ENCODE data around the gene SCYGR8.
A peak's percentile ranks its signal among the peaks of the same experiment; 100 is the strongest.
"Not testable (repeated sequence)": the region's sequence is repeated elsewhere in the genome, so short reads cannot be mapped to it uniquely, and the experiment has no call there.

Gene SCYGR8, protein sequence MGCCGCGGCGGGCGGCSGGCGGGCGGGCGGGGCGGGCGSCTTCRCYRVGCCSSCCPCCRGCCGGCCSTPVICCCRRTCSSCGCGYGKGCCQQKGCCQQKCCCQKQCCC

GRCh38 chr2:227745594-227745993 lies at the start of gene SCYGR8:
Gene SCYGR8, plus strand, starts transcription at chr2:227745894. Its CDS starts 0 bp downstream, at chr2:227745894.
- DNase-seq (ENCODE audit: low read depth in 3 of 3) = no peak

DNA sequence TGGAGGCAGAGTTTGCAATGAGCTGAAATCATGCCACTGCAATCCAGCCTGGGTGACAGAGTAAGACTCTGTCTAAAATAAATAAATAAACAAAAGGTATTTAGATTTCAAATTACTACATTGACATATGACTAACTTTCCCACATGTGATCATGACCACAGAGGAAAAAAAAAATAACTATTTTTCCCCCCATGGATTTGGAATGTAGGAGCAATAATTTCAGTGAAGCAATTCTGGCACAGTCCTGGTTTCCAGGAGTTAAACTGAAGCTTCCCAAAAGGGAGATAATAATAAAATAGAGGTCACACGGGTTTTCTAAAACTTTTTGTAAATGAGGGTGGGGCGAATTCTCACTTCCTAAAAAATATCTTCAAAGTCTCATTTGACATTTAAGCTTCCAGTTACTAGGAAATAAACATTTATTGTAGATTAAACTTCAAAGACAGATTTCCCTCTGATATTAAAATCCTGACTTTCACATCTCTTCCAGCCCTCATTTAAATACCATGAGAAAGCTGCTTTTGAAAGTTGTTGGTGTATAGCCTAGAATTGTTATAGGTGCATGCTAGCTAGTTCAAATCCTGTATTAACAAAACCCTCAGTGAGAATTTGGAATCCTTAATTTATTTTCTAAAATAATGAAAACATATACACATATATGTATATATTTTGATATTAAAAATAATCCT lies 48.6 kb upstream of the SCYGR8 start:
- DNase-seq (ENCODE audit: low read depth in 3 of 3) = no peak

DNA sequence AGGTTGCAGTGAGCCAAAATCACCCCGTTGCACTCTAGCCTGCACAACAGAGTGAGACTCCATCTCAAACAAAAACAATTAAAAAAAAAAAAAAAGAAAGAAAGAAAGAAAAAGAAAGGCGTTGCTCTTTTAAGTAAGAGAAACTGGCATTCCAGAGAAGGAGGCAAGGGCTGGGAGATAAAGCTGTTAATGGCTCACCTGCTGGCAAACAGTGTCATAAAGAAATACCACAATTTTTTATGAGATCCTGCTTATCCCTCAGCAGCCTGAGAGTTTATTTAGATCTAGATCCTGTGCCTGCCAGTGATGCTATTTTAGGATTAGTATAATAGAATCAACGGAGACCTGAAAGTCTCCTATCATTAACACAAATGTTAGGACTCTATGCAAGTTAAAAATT lies 44.1 kb upstream of the SCYGR8 start:
- no peak for DNase-seq (ENCODE audit: low read depth in 3 of 3)

- no peak for DNase-seq (ENCODE audit: low read depth in 3 of 3)
Observed at GRCh38 chr2:227703280-227703732, 42.4 kb upstream of the SCYGR8 start.

DNA sequence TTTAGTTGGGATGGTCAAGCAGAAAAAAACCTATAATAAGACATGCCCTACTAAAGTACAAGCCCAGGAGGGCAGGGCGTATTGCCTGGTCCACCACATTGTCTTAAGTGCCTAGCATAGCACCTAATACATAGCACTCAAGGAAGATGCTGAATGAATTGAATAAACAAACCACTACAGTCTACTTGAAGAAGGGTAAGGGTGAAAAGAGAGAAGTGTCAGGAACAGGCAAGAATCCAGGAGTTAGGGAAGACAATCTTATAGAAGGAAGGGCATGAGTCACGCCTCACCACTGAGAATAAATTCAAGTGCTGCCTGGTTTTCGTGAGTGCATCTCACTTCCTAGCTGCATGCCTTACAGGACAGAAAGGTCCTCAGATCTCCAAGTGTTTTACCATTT lies 41.7 kb upstream of the SCYGR8 start:
- DNase-seq (ENCODE audit: low read depth in 3 of 3) = no peak

DNA sequence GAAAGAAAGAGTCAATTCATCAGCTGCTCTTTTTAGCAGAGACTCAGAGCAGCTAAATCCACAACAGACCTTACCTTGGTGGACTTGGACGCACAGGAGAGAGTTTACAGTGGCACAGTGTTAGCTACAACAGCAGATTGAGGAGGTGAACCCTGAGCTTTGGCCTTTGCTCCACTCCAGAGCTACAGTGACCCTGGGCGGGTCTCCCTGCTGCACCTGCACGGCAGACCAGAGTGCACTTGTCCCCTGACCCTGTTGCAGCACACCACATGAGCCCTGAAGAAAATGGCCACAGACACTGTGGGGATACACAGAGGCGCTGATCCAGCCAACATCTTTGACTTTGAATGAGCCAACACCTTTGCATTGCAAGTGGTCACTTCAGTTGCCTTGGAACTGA lies 38.8 kb upstream of the SCYGR8 start:
- DNase-seq (ENCODE audit: low read depth in 3 of 3) = no peak

DNA sequence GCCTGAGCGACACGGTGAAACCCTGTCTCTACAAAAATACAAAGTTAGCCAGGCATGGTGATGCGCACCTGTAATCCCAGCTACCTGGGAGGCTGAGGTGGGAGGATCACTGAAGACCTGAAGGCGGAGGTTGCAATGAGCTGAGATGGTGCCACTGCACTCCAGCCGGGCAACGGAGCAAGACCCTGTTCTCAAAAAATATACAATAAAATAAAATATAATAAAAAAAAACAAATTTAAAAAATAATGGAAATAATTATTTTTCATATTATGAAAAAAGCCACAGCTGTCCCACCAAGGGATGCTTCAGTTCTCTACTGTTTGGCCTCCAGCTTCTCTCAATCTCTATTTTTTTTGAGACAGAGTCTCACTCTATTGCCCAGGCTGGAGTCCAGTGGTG lies 38.3 kb upstream of the SCYGR8 start:
- DNase-seq (ENCODE audit: low read depth in 3 of 3) = no peak

DNA sequence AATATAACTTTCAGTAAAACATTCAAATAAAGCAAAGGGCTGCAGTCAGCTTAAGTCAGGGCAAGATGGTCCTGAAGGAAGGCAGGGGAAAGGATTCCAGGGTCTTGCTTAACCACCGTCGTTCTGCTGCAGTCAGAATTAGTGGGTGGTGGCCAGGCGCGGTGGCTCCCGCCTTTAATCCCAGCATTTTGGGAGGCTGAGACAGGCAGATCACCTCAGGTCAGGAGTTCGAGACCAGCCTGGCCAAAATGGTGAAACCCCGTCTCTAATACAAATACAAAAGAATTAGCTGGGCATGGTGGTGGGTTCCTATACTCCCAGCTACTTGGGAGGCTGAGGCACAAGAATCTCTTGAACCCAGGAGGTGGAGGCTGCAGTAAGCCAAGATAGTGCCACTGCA lies 34.7 kb upstream of the SCYGR8 start:
- DNase-seq (ENCODE audit: low read depth in 3 of 3) = no peak

DNA sequence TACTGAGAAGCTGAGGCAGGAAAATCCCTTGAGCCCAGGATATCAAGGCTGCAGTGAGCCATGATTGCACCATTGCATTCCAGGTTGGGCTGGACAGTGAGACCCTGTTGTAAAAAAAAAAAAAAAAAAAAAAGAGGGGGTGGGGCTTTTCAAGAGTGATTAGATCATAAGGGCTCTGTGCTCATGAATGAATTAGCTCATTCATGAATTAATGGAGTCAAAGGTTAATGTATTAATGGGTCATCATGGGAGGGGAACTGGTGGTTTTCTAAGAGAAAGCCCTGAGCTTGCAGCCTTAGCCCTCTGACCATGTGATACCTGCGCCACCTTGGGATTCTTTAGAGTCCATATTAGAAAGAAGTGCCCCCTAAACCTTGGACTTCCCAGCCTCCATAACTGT lies 32.4 kb upstream of the SCYGR8 start:
- DNase-seq (ENCODE audit: low read depth in 3 of 3) = no peak

GRCh38 chr2:227716501-227716900 lies 29.2 kb upstream of the SCYGR8 start:
- no peak for DNase-seq (ENCODE audit: low read depth in 3 of 3)

DNA sequence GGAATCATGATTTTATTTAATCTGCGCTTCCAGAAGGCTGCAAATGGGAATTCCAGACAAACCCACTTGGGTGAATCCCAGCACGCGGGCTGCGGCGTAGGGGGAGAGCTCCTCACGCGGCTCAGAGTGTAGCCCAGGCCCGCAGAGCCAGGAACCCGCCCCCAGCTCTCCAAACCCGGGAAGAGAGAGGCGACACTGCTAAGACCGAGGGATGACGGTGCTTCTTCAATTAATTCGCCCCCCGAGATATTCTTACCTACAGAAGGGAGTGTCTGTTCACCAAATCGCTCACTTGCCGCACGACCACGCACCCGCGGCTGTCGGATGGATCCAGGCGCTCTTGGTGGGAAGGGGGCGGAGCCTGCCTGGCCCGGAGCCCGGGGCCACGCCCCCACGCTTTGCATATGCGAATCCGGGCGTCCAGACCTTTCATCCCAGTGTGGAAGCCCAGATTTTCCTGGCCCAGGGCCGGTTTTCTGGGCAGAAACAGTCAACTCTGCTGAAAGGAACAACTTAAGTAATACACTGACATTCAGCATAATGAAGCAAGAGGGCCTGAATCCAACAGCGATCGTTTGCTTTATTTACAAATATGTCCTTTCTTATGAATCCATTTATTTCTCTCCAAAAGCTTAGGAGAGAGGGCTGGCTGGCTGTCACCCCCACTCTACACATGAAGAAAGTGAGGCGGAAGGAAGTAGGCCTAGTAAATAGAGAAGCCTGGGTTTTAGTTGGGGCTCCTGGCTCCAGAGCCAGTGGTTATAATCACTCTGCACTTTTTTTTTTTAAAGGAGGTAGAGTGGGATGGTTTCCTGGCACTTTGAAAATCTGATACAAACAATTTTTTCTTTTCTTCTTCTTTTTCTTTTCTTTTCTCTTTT lies 27.8 kb upstream of the SCYGR8 start, which contains the start of gene SLC19A3:
Gene SLC19A3 (minus strand): TSS at position 342 of the 881 bp plus-strand sequence. CDS start 15,710 bp downstream, outside the sequence.
- peak in 1 of 3 donors; percentile 4 for DNase-seq (ENCODE audit: low read depth in 3 of 3)

DNA sequence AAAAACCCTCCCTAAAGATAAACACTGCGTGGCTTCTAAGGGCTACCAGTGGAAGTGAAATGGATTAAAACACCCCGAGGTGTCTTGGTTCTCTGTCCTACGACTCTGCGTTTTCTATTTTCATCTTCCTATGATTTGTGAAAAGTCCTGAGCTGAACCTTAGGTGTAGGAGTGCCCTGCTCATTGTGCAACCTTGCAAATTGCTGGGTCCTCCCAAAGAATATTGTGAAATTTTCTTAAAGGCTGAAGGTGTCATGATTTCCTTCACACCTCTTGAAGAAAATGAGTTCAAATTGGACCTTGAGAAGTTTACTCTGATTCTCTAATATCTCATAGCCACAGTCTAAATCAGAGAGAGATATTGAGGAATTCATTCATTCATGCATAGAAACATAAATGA lies 26.1 kb upstream of the SCYGR8 start:
- no peak for DNase-seq (ENCODE audit: low read depth in 3 of 3)

- no peak for DNase-seq (ENCODE audit: low read depth in 3 of 3)
Observed at GRCh38 chr2:227720680-227721079, 25.0 kb upstream of the SCYGR8 start.

GRCh38 chr2:227722821-227723220 lies 22.9 kb upstream of the SCYGR8 start:
- not testable (repeated sequence) for DNase-seq (ENCODE audit: low read depth in 3 of 3)

GRCh38 chr2:227724394-227725039 lies 21.2 kb upstream of the SCYGR8 start, which contains the start of gene SCYGR6:
Gene SCYGR6, minus strand, starts transcription at chr2:227724757. Its CDS starts 0 bp downstream, at chr2:227724757.
- DNase-seq (ENCODE audit: low read depth in 3 of 3) = no peak

- no peak for DNase-seq (ENCODE audit: low read depth in 3 of 3)
Observed at GRCh38 chr2:227728035-227728434, 17.7 kb upstream of the SCYGR8 start, which contains the start of gene SCYGR7. Gene SCYGR7, plus strand, starts transcription at chr2:227728335. Its CDS starts 0 bp downstream, at chr2:227728335.

- DNase-seq (ENCODE audit: low read depth in 3 of 3) = no peak
Observed at GRCh38 chr2:227739351-227739750, 6.3 kb upstream of the SCYGR8 start.

- DNase-seq (ENCODE audit: low read depth in 3 of 3) = not testable (repeated sequence)
Observed at GRCh38 chr2:227740705-227741104, 5.0 kb upstream of the SCYGR8 start.

GRCh38 chr2:227748079-227748478 lies 2.4 kb downstream of the SCYGR8 start:
- no peak for DNase-seq (ENCODE audit: low read depth in 3 of 3)

DNA sequence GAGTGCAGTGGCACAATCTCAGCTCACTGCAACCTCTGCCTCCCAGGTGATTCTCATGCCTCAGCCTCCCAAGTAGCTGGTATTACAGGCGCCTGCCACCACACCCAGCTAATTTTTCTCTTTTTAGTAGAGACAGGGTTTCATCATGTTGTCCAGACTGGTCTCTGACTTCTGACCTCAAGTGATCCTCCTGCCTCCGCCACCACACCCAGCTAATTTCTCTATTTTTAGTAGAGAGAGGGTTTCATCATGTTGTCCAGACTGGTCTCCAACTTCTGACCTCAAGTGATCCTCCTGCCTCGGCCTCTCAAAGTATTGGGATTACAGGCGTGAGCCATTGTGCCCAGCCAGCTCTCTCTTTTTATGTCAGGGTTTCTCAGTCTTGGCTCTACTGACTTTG lies 10.6 kb downstream of the SCYGR8 start:
- not testable (repeated sequence) for DNase-seq (ENCODE audit: low read depth in 3 of 3)

DNA sequence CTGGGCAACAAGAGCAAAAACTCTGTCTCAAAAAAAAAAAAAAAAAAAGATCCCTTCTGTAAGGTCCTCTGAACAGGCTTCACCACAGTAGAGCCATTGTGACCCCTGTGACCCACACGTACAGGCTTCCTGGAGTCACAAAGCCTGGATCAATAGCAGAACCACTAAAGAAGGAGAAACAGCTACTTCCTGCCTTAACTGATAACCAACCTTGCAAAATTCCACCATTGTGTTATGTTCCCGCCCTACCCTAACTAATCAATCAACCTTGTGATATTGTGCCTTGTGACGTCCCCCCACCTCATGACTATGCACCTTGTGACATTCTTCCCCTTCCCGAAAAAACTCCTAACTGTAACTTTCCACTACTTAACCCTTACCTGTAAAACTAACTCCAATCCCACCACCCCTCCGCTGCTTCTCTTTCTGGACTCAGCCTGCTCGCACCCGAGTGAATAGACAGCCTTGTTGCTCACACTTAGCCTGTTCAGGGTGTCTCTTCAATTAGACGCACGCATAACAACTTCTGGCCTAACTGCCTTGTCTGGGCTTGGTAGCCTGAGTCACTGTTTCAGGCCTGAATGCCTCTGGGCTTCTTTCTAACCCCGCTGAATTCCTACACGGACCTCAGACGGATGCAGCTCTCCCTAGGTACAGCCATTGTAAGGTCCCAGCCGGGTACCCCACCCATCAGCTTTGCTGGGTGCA lies 13.9 kb downstream of the SCYGR8 start:
- no peak for DNase-seq (ENCODE audit: low read depth in 3 of 3)

All from stimulated activated CD4-positive, alpha-beta T cell treated with anti-CD3 and anti-CD28 coated beads, TNF-alpha, amount 100 ng/mL, for 48 hours (primary cell).